Endodermal cell (in vitro differentiated cells): Measurements from ENCODE around the gene RALA. TPM values are rescaled to one million over a fixed set of nuclear protein-coding genes. Genes with fewer than 3 reads are reported as not detected.

Experiments
- DNase-seq: peaks from one replicate; pipeline ENCODE4 v3.0.0-alpha.2; 2017
- H3K27ac ChIP-seq: 2 replicates; pipeline ENCODE4 v1.5.1; 2013; ENCODE audit warnings: mild to moderate bottlenecking, low read depth, low read length, moderate library complexity
- H3K27me3 ChIP-seq: 2 replicates; pipeline ENCODE4 v1.6.1; 2013; ENCODE audit warnings: mild to moderate bottlenecking, low read length, moderate library complexity; ENCODE audit not compliant: insufficient read depth, control insufficient read depth, poor library complexity, severe bottlenecking
- H3K36me3 ChIP-seq: 2 replicates; pipeline ENCODE4 v1.7.0; 2013; ENCODE audit warnings: mild to moderate bottlenecking, low read length, moderate library complexity; ENCODE audit not compliant: control insufficient read depth, insufficient read depth
- H3K4me1 ChIP-seq: one replicate; pipeline ENCODE4 v1.7.0; 2013; ENCODE audit warnings: low read length; ENCODE audit not compliant: control insufficient read depth, insufficient read depth
- H3K4me3 ChIP-seq: 2 replicates; pipeline ENCODE4 v1.5.1; 2013; ENCODE audit warnings: mild to moderate bottlenecking, low read length, moderate library complexity
- H3K9ac ChIP-seq: 2 replicates; pipeline ENCODE4 v1.6.1; 2013; ENCODE audit warnings: mild to moderate bottlenecking, low read length, moderate library complexity; ENCODE audit not compliant: poor library complexity, severe bottlenecking; ENCODE audit errors: extremely low read depth
- H3K9me3 ChIP-seq: 2 replicates; pipeline ENCODE4 v1.6.1; 2013; ENCODE audit warnings: mild to moderate bottlenecking, low read length, moderate library complexity; ENCODE audit not compliant: control insufficient read depth
- H3K27ac Mint-ChIP-seq: 2 replicates; pipeline ENCODE4 v1.8.0; 2020; ENCODE audit warnings: mixed read lengths
- H3K27me3 Mint-ChIP-seq: 2 replicates; pipeline ENCODE4 v1.8.0; 2021; ENCODE audit warnings: mild to moderate bottlenecking, mixed read lengths; ENCODE audit not compliant: insufficient read depth
- H3K36me3 Mint-ChIP-seq: 2 replicates; pipeline ENCODE4 v1.8.0; 2020; ENCODE audit warnings: low read depth, mixed read lengths
- H3K4me1 Mint-ChIP-seq: 2 replicates; pipeline ENCODE4 v1.8.0; 2020; ENCODE audit warnings: mixed read lengths
- H3K4me3 Mint-ChIP-seq: 2 replicates; pipeline ENCODE4 v1.8.0; 2020; ENCODE audit warnings: mild to moderate bottlenecking, moderate library complexity, mixed read lengths
- H3K9me3 Mint-ChIP-seq: 2 replicates; pipeline ENCODE4 v1.8.0; 2020; ENCODE audit warnings: mild to moderate bottlenecking, mixed read lengths
- WGBS, 2 experiments: methylation state at CpG; one replicate each; pipeline versions ENCODE4 v1.1.5 to v1.1.7; 2013; ENCODE audit warnings: missing lambda C conversion rate in 2 of 2, mixed read lengths in 1 of 2; ENCODE audit not compliant: insufficient coverage in 1 of 2, insufficient read length in 1 of 2; 5-methylcytosine and 5-hydroxymethylcytosine counted together
- total RNA-seq, 2 donors: library from RNA; stranded (reverse); fragmentation: NEBNext Ultra II Directional in 1 of 2; extraction: Animal tissue kit (Norgen Biotek cat#: 25700) in 1 of 2; gene quantifications; 2 replicates in 1 of 2; 3 replicates in 1 of 2; pipeline ENCODE4 v1.2.1, GENCODE V29; 2021
- TF ChIP-seq, protein P1 (sequence below): fragments of 200-600 bp; sonication (generic); conservative IDR thresholded peaks from 2 replicates; pipeline ENCODE4 v1.5.0; 2021; ENCODE audit warnings: antibody characterized with exemption, mild to moderate bottlenecking

Gene RALA
- total RNA-seq, 2 donors from 2014 or later: 43.9 to 46.4 TPM

DNA sequence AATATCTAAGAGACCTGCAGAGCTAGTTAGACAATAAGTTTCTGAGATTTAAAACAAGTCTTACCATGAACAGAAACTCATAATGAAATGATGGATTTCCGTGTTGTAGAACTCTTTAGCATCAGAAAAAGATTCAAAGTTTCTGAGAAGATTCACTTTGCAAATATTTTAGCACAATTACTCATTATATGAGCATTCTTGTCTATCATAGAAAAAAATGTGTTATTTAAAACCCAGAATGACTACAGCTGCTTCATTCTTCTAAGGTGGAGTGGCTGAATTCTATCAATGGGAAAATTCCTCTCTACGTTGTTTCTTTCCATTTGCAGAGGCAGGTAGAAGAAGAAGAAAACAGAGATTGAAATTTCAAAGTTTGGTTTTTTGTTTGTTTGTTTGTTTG, 21.0 kb upstream of the RALA start:
- Histone ChIP-seq H3K27ac (no peak overlapping the region), H3K36me3 (no peaks in the 10 kb centered on the region), H3K9ac (no peak overlapping the region), H3K9me3 (no peaks in the 10 kb centered on the region), H3K27me3 (no peaks in the 10 kb centered on the region), H3K4me1 (no peaks in the 10 kb centered on the region), H3K4me3 (no peak overlapping the region)
- no peak overlapping the region for H3K4me3 Mint-ChIP-seq
- H3K36me3 Mint-ChIP-seq: no peaks in the 10 kb centered on the region
- WGBS, 2 experiments: 0 to 49% methylated on average over 1 to 2 of the region's 2 CpGs
- no peak overlapping the region for H3K27ac Mint-ChIP-seq
- DNase-seq: no peak
- TF ChIP-seq, protein P1, sequence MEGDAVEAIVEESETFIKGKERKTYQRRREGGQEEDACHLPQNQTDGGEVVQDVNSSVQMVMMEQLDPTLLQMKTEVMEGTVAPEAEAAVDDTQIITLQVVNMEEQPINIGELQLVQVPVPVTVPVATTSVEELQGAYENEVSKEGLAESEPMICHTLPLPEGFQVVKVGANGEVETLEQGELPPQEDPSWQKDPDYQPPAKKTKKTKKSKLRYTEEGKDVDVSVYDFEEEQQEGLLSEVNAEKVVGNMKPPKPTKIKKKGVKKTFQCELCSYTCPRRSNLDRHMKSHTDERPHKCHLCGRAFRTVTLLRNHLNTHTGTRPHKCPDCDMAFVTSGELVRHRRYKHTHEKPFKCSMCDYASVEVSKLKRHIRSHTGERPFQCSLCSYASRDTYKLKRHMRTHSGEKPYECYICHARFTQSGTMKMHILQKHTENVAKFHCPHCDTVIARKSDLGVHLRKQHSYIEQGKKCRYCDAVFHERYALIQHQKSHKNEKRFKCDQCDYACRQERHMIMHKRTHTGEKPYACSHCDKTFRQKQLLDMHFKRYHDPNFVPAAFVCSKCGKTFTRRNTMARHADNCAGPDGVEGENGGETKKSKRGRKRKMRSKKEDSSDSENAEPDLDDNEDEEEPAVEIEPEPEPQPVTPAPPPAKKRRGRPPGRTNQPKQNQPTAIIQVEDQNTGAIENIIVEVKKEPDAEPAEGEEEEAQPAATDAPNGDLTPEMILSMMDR: no peak
- H3K9me3 Mint-ChIP-seq: no peaks in the 10 kb centered on the region
- H3K4me1 Mint-ChIP-seq: no peaks in the 10 kb centered on the region
- H3K27me3 Mint-ChIP-seq: no peaks in the 10 kb centered on the region

GRCh38 chr7:39603924-39604323, 19.4 kb upstream of the RALA start:
- Mint-ChIP-seq H3K9me3 (no peaks in the 10 kb centered on the region), H3K36me3 (no peaks in the 10 kb centered on the region), H3K4me1 (peaks cover 5% of the 10 kb centered on the region), H3K27me3 (peaks cover 1% of the 10 kb centered on the region), H3K27ac (no peak overlapping the region), H3K4me3 (no peak overlapping the region)
- no peaks in the 10 kb centered on the region for H3K36me3 ChIP-seq
- H3K9me3 ChIP-seq: no peaks in the 10 kb centered on the region
- H3K4me3 ChIP-seq: no peak overlapping the region
- no peaks in the 10 kb centered on the region for H3K27me3 ChIP-seq
- no peak overlapping the region for H3K27ac ChIP-seq
- DNase-seq: no peak
- TF ChIP-seq, protein P1: no peak
- no peaks in the 10 kb centered on the region for H3K4me1 ChIP-seq
- no peak overlapping the region for H3K9ac ChIP-seq

- no peaks in the 10 kb centered on the region for H3K4me1 ChIP-seq
- H3K9ac ChIP-seq: no peak overlapping the region
- H3K4me3 ChIP-seq: no peak overlapping the region
- H3K27ac ChIP-seq: no peak overlapping the region
- H3K36me3 Mint-ChIP-seq: no peaks in the 10 kb centered on the region
- DNase-seq: no peak
- H3K4me3 Mint-ChIP-seq: no peak overlapping the region
- no peaks in the 10 kb centered on the region for H3K27me3 ChIP-seq
- peaks cover 13% of the 10 kb centered on the region for H3K4me1 Mint-ChIP-seq
- TF ChIP-seq, protein P1: no peak
- H3K9me3 ChIP-seq: no peaks in the 10 kb centered on the region
- peaks cover 10% of the 10 kb centered on the region for H3K27me3 Mint-ChIP-seq
- WGBS, 2 experiments: 93 to 100% methylated on average over 1 of the region's 1 CpG
- no peak overlapping the region for H3K27ac Mint-ChIP-seq
- H3K36me3 ChIP-seq: no peaks in the 10 kb centered on the region
- no peaks in the 10 kb centered on the region for H3K9me3 Mint-ChIP-seq
These were observed 18.3 kb upstream of the RALA start for GRCh38 chr7:39605087-39605486.
